Trophoblast cell (in vitro differentiated cells and primary cell): ENCODE data around the gene TENM4.
"Not testable (repeated sequence)": the region's sequence is repeated elsewhere in the genome, so short reads cannot be mapped to it uniquely, and the experiment has no call there.

ENCODE experiments used
- DNase-seq, 2 donors: peaks; one replicate each; pipeline ENCODE4 v3.0.0-alpha.2; 2016
- H2AFZ ChIP-seq: 2 replicates; pipeline ENCODE4 v1.6.1; 2013; ENCODE audit warnings: low read length, moderate library complexity, mild to moderate bottlenecking; ENCODE audit not compliant: insufficient read depth, poor library complexity
- H2AK5ac ChIP-seq: 2 replicates; pipeline ENCODE4 v1.6.1; 2013; ENCODE audit warnings: mild to moderate bottlenecking, low read length
- H2BK120ac ChIP-seq: 2 replicates; pipeline ENCODE4 v1.6.1; 2013; ENCODE audit warnings: low read length, mild to moderate bottlenecking, moderate library complexity; ENCODE audit not compliant: insufficient read depth, poor library complexity
- H2BK12ac ChIP-seq: 2 replicates; pipeline ENCODE4 v1.6.1; 2013; ENCODE audit warnings: mild to moderate bottlenecking, low read length, moderate library complexity
- H2BK5ac ChIP-seq: 2 replicates; pipeline ENCODE4 v1.6.1; 2013; ENCODE audit warnings: low read length, low read depth, moderate library complexity, mild to moderate bottlenecking; ENCODE audit not compliant: poor library complexity
- H3K14ac ChIP-seq: 2 replicates; pipeline ENCODE4 v1.6.1; 2013; ENCODE audit warnings: mild to moderate bottlenecking, low read length
- H3K18ac ChIP-seq: 2 replicates; pipeline ENCODE4 v1.6.1; 2013; ENCODE audit warnings: mild to moderate bottlenecking, low read length
- H3K23ac ChIP-seq: 2 replicates; pipeline ENCODE4 v1.6.1; 2013; ENCODE audit warnings: low read length
- H3K27ac ChIP-seq: 2 replicates; pipeline ENCODE4 v1.5.1; 2013; ENCODE audit warnings: low read depth, mild to moderate bottlenecking, inconsistent platforms, low read length, moderate library complexity
- H3K27me3 ChIP-seq: 2 replicates; pipeline ENCODE4 v1.6.1; 2013; ENCODE audit warnings: inconsistent platforms, mild to moderate bottlenecking, low read length, moderate library complexity; ENCODE audit not compliant: insufficient read depth
- H3K36me3 ChIP-seq, 2 experiments: 1 replicate in 1 of 2; 2 replicates in 1 of 2; pipeline ENCODE4 v1.6.1; 2013; ENCODE audit warnings: low read length in 2 of 2, mild to moderate bottlenecking in 2 of 2, moderate library complexity in 1 of 2; ENCODE audit not compliant: insufficient read depth in 2 of 2, control insufficient read depth in 1 of 2
- H3K4ac ChIP-seq: 2 replicates; pipeline ENCODE4 v1.6.1; 2013; ENCODE audit warnings: low read depth, mild to moderate bottlenecking, low read length, moderate library complexity
- H3K4me1 ChIP-seq, 2 experiments: 1 replicate in 1 of 2; 2 replicates in 1 of 2; pipeline ENCODE4 v1.6.1; 2013; ENCODE audit warnings: low read length in 2 of 2, mild to moderate bottlenecking in 2 of 2, moderate library complexity in 1 of 2; ENCODE audit not compliant: insufficient read depth in 2 of 2, control insufficient read depth in 1 of 2
- H3K4me2 ChIP-seq: 2 replicates; pipeline ENCODE4 v1.6.1; 2013; ENCODE audit warnings: inconsistent platforms, mild to moderate bottlenecking, low read length, moderate library complexity
- H3K4me3 ChIP-seq: 2 replicates; pipeline ENCODE4 v1.5.1; 2013; ENCODE audit warnings: mild to moderate bottlenecking, low read depth, low read length, inconsistent platforms
- H3K79me1 ChIP-seq: one replicate; pipeline ENCODE4 v1.6.1; 2013; ENCODE audit warnings: low read length
- H3K79me2 ChIP-seq: 2 replicates; pipeline ENCODE4 v1.6.1; 2013; ENCODE audit warnings: low read length, mild to moderate bottlenecking; ENCODE audit not compliant: control insufficient read depth, insufficient read depth, poor library complexity
- H3K9ac ChIP-seq: 2 replicates; pipeline ENCODE4 v1.6.1; 2013; ENCODE audit warnings: mild to moderate bottlenecking, low read length
- H3K9me3 ChIP-seq: 2 replicates; pipeline ENCODE4 v1.6.1; 2013; ENCODE audit warnings: low read depth, mild to moderate bottlenecking, control low read depth, inconsistent platforms, low read length; ENCODE audit not compliant: insufficient read depth
- H4K12ac ChIP-seq: 2 replicates; pipeline ENCODE4 v1.6.1; 2013; ENCODE audit warnings: low read depth, mild to moderate bottlenecking, low read length, moderate library complexity
- H4K8ac ChIP-seq: 2 replicates; pipeline ENCODE4 v1.6.1; 2013; ENCODE audit warnings: low read depth, mild to moderate bottlenecking, low read length, moderate library complexity
- H4K91ac ChIP-seq: one replicate; pipeline ENCODE4 v1.6.1; 2013; ENCODE audit warnings: low read depth, mild to moderate bottlenecking, low read length, moderate library complexity
- WGBS: extraction: QIAGEN DNeasy Blood & Tissue Kit; methylation state at CpG from one replicate; pipeline ENCODE4 v1.1.7; 2013; ENCODE audit warnings: missing lambda C conversion rate; ENCODE audit not compliant: insufficient read length, insufficient coverage; ENCODE audit errors: extremely low coverage; 5-methylcytosine and 5-hydroxymethylcytosine counted together

TENM4 gene

DNA sequence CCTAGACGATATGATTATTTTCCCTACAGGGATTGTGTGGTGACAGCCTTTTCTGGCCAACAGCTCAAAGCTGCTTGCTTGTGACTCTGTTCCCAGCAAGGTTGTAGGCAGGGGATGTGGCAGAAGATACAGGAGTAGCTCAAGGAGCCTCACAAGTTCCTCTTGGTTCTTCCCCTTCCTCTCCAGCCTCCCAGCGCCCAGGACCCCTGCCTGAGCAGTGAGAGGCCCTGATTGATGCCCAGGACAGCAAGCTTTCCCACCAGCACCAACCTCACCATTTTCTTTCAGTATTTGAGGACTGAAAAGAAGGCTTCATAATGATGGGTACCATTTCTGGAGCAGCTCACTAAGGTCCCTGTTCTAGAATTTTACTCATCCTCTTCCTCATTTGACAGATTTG lies 248.0 kb downstream of the TENM4 start:
- Histone ChIP-seq H2BK120ac (no peak overlapping the region), H3K4me3 (no peak overlapping the region), H3K4me2 (no peak overlapping the region), H3K36me3 (no peaks in the 10 kb centered on the region), H3K27ac (no peak overlapping the region), H3K79me1 (no peaks in the 10 kb centered on the region), H3K27me3 (no peaks in the 10 kb centered on the region), H3K18ac (no peak overlapping the region), H3K4me1 (no peaks in the 10 kb centered on the region), H2AFZ (no peak overlapping the region), H3K23ac (no peak overlapping the region), H2BK5ac (no peak overlapping the region), H4K12ac (no peak overlapping the region), H4K91ac (no peak overlapping the region), H3K79me2 (no peaks in the 10 kb centered on the region), H3K14ac (no peak overlapping the region), H4K8ac (no peak overlapping the region), H2BK12ac (no peak overlapping the region), H2AK5ac (no peak overlapping the region), H3K4ac (no peak overlapping the region), H3K9me3 (peaks cover 1% of the 10 kb centered on the region), H3K9ac (no peak overlapping the region)
- no CpG with 5 or more reads among the region's 2 CpGs for WGBS
- no peak for DNase-seq

DNA sequence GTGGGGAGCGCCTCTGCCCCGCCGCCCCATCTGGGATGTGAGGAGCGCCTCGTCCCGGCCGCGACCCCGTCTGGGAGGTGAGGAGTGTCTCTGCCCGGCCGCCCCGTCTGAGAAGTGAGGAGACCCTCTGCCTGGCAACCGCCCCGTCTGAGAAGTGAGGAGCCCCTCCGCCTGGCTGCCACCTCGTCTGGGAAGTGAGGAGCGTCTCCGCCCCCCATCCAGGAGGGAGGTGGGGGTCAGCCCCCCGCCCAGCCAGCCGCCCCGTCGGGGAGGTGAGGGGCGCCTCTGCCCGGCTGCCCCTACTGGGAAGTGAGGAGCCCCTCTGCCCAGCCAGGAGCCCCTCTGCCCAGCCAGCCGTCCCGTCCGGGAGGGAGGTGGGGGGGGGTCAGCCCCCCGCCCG lies 249.1 kb downstream of the TENM4 start:
- H3K79me1 ChIP-seq, H2BK12ac ChIP-seq, H2BK5ac ChIP-seq, H3K4me3 ChIP-seq, H4K12ac ChIP-seq, H2AK5ac ChIP-seq, H2BK120ac ChIP-seq, H3K79me2 ChIP-seq, H3K9me3 ChIP-seq, H3K36me3 ChIP-seq, H3K4me2 ChIP-seq, DNase-seq, H3K9ac ChIP-seq, H3K4ac ChIP-seq, H3K23ac ChIP-seq, H3K4me1 ChIP-seq, H4K91ac ChIP-seq, H3K14ac ChIP-seq, H3K27me3 ChIP-seq, H2AFZ ChIP-seq, H4K8ac ChIP-seq, H3K18ac ChIP-seq, H3K27ac ChIP-seq: not testable (repeated sequence)
- no CpG with 5 or more reads among the region's 29 CpGs for WGBS

DNA sequence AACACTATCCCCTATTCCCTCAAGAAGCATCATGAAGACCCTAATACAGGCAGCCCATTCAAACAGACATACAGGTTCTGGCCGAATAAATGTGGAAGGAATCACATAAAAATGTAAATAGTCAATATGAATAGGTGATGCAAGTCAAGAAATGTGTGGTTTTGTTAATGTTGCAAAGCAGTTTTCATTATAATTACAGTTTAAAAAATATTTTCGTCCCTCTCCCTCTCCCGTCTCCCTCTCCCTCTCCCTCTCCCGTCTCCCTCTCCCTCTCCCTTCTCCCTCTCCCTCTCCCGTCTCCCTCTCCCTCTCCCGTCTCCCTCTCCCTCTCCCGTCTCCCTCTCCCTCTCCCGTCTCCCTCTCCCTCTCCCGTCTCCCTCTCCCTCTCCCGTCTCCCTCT lies 250.3 kb downstream of the TENM4 start:
- not testable (repeated sequence) for H2AK5ac ChIP-seq, H2AFZ ChIP-seq, H3K4me2 ChIP-seq, H3K23ac ChIP-seq, H2BK12ac ChIP-seq, H3K79me2 ChIP-seq, H3K36me3 ChIP-seq, H3K4ac ChIP-seq, DNase-seq, H3K9me3 ChIP-seq, H4K8ac ChIP-seq, H4K91ac ChIP-seq, H2BK5ac ChIP-seq, H3K4me1 ChIP-seq, H3K14ac ChIP-seq, H4K12ac ChIP-seq, H3K27ac ChIP-seq, H2BK120ac ChIP-seq, H3K9ac ChIP-seq, H3K79me1 ChIP-seq, H3K4me3 ChIP-seq, H3K27me3 ChIP-seq, H3K18ac ChIP-seq
- no CpG with 5 or more reads among the region's 10 CpGs for WGBS

DNA sequence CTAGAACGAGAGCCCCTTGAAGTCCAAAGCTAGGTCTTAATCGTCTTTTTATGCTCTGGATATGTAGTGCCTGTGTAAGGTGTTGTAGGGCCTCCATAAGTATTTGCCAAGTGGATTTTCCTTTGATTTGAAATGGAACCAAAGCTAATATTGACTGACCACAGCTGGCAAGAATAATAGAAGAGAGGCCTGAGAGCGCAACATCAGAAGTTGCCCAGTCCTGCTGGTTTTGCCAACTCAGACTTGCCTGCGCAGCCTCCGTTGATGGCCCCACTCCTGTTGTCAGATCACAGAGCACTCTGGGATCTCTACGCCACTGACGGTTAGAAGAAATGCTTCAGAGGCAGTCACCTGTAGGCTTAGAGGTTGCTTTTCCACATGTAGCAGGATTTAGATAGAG lies 251.2 kb downstream of the TENM4 start:
- Histone ChIP-seq H3K23ac (no peak overlapping the region), H3K4me3 (no peak overlapping the region), H2BK5ac (no peak overlapping the region), H4K91ac (no peak overlapping the region), H2BK120ac (no peak overlapping the region), H3K14ac (no peak overlapping the region), H3K36me3 (no peaks in the 10 kb centered on the region), H2AFZ (no peak overlapping the region), H3K4me1 (no peaks in the 10 kb centered on the region), H4K12ac (no peak overlapping the region), H3K18ac (no peak overlapping the region), H3K9ac (no peak overlapping the region), H3K27ac (no peak overlapping the region), H4K8ac (no peak overlapping the region), H3K4me2 (no peak overlapping the region), H2AK5ac (no peak overlapping the region), H3K4ac (no peak overlapping the region), H3K79me1 (no peaks in the 10 kb centered on the region), H3K79me2 (no peaks in the 10 kb centered on the region), H3K9me3 (peaks cover 1% of the 10 kb centered on the region), H2BK12ac (no peak overlapping the region), H3K27me3 (no peaks in the 10 kb centered on the region)
- DNase-seq: no peak
- WGBS: no CpG with 5 or more reads among the region's 7 CpGs
